AG04449 (cell line): ENCODE data around the gene GPR89A.

Experiments used
- CTCF ChIA-PET: fragments of 350-600 bp; formaldehyde crosslinking; extraction: SDS; loops from one replicate; lab custom pipeline; 2021; ENCODE audit warnings: antibody characterized with exemption; lab: Yijun Ruan, JAX
- POLR2A ChIA-PET: fragments of 400-600, 350-600 bp; formaldehyde crosslinking; extraction: SDS; loops from one replicate; lab custom pipeline; 2020; ENCODE audit warnings: antibody characterized with exemption, inconsistent platforms; lab: Yijun Ruan, JAX
- DNase-seq: peaks from one replicate; pipeline ENCODE4 v3.0.0-alpha.2; 2010; ENCODE audit warnings: low read depth, low spot score
- H3K4me3 ChIP-seq: 2 replicates; pipeline ENCODE4 v1.5.1; 2011; ENCODE audit warnings: low read depth, mild to moderate bottlenecking, control low read depth, low read length
- CTCF ChIP-seq: IDR thresholded peaks from one replicate; pipeline ENCODE4 v1.5.1; 2011; ENCODE audit warnings: mild to moderate bottlenecking, moderate library complexity, low read length, control low read depth, inconsistent platforms; ENCODE audit not compliant: insufficient read depth; ENCODE audit errors: missing control alignments

GPR89A gene

GRCh38 chr1:145701306-145701862 is 93.6 kb downstream of the GPR89A start:
- H3K4me3 ChIP-seq: no peak overlapping the region
- TF ChIP-seq CTCF: no peak
- DNase-seq: no peak
- ChIA-PET POLR2A (no interaction called here), CTCF (no interaction called here)

GRCh38 chr1:145702052-145702451 is 94.3 kb downstream of the GPR89A start:
- TF ChIP-seq CTCF: no peak
- CTCF ChIA-PET: interaction anchor here (4.4 kb wide), 1 partner anchor 19 kb away, joined by 42 read pairs; the partner anchor contains the start of gene CD160
- DNase-seq: no peak
- H3K4me3 ChIP-seq: no peak overlapping the region
- POLR2A ChIA-PET: no interaction called here

GRCh38 chr1:145702826-145703225 is 95.0 kb downstream of the GPR89A start:
- ChIA-PET CTCF (interaction anchor here (1.4 to 4.4 kb wide), 2 partner anchors 14 to 18 kb away, joined by 3 to 42 read pairs; partner anchors contain the start of gene CD160), POLR2A (no interaction called here)
- H3K4me3 ChIP-seq: no peak overlapping the region
- no peak for DNase-seq
- TF ChIP-seq CTCF: no peak

- POLR2A ChIA-PET: no interaction called here
- CTCF ChIA-PET: interaction anchor here (2.5 to 4.4 kb wide), 2 partner anchors 11 to 15 kb away, joined by 10 to 42 read pairs; partner anchors contain the start of gene CD160
- DNase-seq: no peak
- no peak for TF ChIP-seq CTCF
- H3K4me3 ChIP-seq: no peak overlapping the region
Measured at GRCh38 chr1:145705622-145706021, 97.8 kb downstream of the GPR89A start.

GRCh38 chr1:145706086-145706664 is 98.4 kb downstream of the GPR89A start:
- CTCF ChIA-PET: interaction anchor here (2.5 to 4.4 kb wide), 2 partner anchors 11 to 15 kb away, joined by 10 to 42 read pairs; partner anchors contain the start of gene CD160
- no peak for DNase-seq

More at GRCh38 chr1:145706086-145706664, 98.4 kb downstream of the GPR89A start:
- POLR2A ChIA-PET: no interaction called here
- no peak for TF ChIP-seq CTCF
- H3K4me3 ChIP-seq: no peak overlapping the region
